GM23338 (cell line): ENCODE measurements around the gene GPR146.

Source experiments
- CREB1 ChIP-seq: fragments of 250-450 bp; sonication (Bioruptor Pico); IDR thresholded peaks from 2 replicates; pipeline ENCODE4 v1.5.0; 2020; ENCODE audit warnings: low read depth, mild to moderate bottlenecking, moderate library complexity
- EZH2phosphoT487 ChIP-seq: fragments of 200-600 bp; sonication (generic); IDR thresholded peaks from one replicate; pipeline ENCODE4 v1.8.1; 2018; ENCODE audit warnings: antibody characterized with exemption; ENCODE audit not compliant: unreplicated experiment
- JUNB ChIP-seq: IDR thresholded peaks from one replicate; pipeline ENCODE4 v1.6.1; 2016; ENCODE audit warnings: antibody characterized with exemption; ENCODE audit not compliant: unreplicated experiment
- TF ChIP-seq, protein P1 (sequence below), 2 experiments: fragments of 200-600 bp in 1 of 2; sonication (generic) in 1 of 2; conservative IDR thresholded peaks; 2 replicates each; pipeline versions ENCODE4 v1.5.1 to v1.6.1; 2016 to 2017; ENCODE audit warnings: antibody characterized with exemption in 2 of 2, low read depth in 2 of 2, mild to moderate bottlenecking in 2 of 2, moderate library complexity in 1 of 2
- TF ChIP-seq, protein P2 (sequence below): fragments of 250-450 bp; sonication (Bioruptor Pico); IDR thresholded peaks from 2 replicates; pipeline ENCODE4 v1.5.0; 2020; ENCODE audit warnings: mild to moderate bottlenecking, moderate library complexity
- TF ChIP-seq, protein P3 (sequence below): IDR thresholded peaks from one replicate; pipeline ENCODE4 v1.6.1; 2018; ENCODE audit warnings: antibody characterized with exemption; ENCODE audit not compliant: unreplicated experiment

DNA sequence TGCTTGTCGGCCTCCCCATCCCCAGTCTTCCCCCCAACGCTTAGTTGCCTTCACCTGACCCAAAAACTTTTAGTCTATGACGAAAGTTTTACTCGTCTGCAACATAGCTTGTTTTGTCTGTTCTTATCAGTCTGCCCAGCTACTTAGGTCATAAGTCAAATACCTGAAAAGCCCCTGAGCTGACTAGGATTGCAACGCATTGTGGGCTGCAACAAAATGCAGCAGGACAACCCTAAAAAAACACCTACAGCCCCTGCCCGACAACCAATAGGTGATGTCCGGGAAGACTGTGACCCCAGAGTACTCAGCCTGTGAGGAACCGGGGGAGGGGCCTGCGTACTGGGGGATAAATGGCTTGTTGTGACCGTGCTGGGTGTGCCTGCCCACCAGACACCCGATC lies 24.3 kb downstream of the GPR146 start:
- TF ChIP-seq EZH2phosphoT487 (no peak), CREB1 (no peak), JUNB (no peak)
- TF ChIP-seq, protein P1, sequence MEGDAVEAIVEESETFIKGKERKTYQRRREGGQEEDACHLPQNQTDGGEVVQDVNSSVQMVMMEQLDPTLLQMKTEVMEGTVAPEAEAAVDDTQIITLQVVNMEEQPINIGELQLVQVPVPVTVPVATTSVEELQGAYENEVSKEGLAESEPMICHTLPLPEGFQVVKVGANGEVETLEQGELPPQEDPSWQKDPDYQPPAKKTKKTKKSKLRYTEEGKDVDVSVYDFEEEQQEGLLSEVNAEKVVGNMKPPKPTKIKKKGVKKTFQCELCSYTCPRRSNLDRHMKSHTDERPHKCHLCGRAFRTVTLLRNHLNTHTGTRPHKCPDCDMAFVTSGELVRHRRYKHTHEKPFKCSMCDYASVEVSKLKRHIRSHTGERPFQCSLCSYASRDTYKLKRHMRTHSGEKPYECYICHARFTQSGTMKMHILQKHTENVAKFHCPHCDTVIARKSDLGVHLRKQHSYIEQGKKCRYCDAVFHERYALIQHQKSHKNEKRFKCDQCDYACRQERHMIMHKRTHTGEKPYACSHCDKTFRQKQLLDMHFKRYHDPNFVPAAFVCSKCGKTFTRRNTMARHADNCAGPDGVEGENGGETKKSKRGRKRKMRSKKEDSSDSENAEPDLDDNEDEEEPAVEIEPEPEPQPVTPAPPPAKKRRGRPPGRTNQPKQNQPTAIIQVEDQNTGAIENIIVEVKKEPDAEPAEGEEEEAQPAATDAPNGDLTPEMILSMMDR (conservative IDR thresholded peaks at IDR 0.05; ENCODE audit: low read depth in 2 of 2): no peak
- TF ChIP-seq, protein P2, sequence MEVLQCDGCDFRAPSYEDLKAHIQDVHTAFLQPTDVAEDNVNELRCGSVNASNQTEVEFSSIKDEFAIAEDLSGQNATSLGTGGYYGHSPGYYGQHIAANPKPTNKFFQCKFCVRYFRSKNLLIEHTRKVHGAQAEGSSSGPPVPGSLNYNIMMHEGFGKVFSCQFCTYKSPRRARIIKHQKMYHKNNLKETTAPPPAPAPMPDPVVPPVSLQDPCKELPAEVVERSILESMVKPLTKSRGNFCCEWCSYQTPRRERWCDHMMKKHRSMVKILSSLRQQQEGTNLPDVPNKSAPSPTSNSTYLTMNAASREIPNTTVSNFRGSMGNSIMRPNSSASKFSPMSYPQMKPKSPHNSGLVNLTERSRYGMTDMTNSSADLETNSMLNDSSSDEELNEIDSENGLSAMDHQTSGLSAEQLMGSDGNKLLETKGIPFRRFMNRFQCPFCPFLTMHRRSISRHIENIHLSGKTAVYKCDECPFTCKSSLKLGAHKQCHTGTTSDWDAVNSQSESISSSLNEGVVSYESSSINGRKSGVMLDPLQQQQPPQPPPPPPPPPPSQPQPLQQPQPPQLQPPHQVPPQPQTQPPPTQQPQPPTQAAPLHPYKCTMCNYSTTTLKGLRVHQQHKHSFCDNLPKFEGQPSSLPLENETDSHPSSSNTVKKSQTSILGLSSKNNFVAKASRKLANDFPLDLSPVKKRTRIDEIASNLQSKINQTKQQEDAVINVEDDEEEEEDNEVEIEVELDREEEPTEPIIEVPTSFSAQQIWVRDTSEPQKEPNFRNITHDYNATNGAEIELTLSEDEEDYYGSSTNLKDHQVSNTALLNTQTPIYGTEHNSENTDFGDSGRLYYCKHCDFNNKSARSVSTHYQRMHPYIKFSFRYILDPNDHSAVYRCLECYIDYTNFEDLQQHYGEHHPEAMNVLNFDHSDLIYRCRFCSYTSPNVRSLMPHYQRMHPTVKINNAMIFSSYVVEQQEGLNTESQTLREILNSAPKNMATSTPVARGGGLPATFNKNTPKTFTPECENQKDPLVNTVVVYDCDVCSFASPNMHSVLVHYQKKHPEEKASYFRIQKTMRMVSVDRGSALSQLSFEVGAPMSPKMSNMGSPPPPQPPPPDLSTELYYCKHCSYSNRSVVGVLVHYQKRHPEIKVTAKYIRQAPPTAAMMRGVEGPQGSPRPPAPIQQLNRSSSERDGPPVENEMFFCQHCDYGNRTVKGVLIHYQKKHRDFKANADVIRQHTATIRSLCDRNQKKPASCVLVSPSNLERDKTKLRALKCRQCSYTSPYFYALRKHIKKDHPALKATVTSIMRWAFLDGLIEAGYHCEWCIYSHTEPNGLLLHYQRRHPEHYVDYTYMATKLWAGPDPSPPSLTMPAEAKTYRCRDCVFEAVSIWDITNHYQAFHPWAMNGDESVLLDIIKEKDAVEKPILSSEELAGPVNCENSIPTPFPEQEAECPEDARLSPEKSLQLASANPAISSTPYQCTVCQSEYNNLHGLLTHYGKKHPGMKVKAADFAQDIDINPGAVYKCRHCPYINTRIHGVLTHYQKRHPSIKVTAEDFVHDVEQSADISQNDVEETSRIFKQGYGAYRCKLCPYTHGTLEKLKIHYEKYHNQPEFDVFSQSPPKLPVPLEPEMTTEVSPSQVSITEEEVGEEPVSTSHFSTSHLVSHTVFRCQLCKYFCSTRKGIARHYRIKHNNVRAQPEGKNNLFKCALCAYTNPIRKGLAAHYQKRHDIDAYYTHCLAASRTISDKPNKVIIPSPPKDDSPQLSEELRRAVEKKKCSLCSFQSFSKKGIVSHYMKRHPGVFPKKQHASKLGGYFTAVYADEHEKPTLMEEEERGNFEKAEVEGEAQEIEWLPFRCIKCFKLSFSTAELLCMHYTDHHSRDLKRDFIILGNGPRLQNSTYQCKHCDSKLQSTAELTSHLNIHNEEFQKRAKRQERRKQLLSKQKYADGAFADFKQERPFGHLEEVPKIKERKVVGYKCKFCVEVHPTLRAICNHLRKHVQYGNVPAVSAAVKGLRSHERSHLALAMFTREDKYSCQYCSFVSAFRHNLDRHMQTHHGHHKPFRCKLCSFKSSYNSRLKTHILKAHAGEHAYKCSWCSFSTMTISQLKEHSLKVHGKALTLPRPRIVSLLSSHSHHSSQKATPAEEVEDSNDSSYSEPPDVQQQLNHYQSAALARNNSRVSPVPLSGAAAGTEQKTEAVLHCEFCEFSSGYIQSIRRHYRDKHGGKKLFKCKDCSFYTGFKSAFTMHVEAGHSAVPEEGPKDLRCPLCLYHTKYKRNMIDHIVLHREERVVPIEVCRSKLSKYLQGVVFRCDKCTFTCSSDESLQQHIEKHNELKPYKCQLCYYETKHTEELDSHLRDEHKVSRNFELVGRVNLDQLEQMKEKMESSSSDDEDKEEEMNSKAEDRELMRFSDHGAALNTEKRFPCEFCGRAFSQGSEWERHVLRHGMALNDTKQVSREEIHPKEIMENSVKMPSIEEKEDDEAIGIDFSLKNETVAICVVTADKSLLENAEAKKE (CRISPR knock-in tag): no peak
- TF ChIP-seq, protein P3, sequence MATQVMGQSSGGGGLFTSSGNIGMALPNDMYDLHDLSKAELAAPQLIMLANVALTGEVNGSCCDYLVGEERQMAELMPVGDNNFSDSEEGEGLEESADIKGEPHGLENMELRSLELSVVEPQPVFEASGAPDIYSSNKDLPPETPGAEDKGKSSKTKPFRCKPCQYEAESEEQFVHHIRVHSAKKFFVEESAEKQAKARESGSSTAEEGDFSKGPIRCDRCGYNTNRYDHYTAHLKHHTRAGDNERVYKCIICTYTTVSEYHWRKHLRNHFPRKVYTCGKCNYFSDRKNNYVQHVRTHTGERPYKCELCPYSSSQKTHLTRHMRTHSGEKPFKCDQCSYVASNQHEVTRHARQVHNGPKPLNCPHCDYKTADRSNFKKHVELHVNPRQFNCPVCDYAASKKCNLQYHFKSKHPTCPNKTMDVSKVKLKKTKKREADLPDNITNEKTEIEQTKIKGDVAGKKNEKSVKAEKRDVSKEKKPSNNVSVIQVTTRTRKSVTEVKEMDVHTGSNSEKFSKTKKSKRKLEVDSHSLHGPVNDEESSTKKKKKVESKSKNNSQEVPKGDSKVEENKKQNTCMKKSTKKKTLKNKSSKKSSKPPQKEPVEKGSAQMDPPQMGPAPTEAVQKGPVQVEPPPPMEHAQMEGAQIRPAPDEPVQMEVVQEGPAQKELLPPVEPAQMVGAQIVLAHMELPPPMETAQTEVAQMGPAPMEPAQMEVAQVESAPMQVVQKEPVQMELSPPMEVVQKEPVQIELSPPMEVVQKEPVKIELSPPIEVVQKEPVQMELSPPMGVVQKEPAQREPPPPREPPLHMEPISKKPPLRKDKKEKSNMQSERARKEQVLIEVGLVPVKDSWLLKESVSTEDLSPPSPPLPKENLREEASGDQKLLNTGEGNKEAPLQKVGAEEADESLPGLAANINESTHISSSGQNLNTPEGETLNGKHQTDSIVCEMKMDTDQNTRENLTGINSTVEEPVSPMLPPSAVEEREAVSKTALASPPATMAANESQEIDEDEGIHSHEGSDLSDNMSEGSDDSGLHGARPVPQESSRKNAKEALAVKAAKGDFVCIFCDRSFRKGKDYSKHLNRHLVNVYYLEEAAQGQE: no peak
